Panc1 (cell line): ENCODE measurements around the gene MAEA.

Experiments
- POLR2AphosphoS5 ChIP-seq: IDR thresholded peaks from 2 replicates; pipeline ENCODE4 v1.6.1; 2012; ENCODE audit warnings: mild to moderate bottlenecking, low read depth, low read length, moderate library complexity
- SIN3A ChIP-seq: IDR thresholded peaks from 2 replicates; pipeline ENCODE4 v1.6.1; 2012; ENCODE audit warnings: low read depth, mild to moderate bottlenecking, low read length, moderate library complexity, borderline replicate concordance; ENCODE audit not compliant: insufficient read depth
- TF ChIP-seq, protein P1 (sequence below): fragments of 450-650 bp; IDR thresholded peaks from 2 replicates; pipeline ENCODE4 v1.5.1; 2017; ENCODE audit warnings: mild to moderate bottlenecking
- TF ChIP-seq, protein P2 (sequence below), 2 experiments: IDR thresholded peaks; 2 replicates each; pipeline ENCODE4 v1.6.1; 2011 to 2012; ENCODE audit warnings: low read depth in 2 of 2, control low read depth in 1 of 2, low read length in 1 of 2, mild to moderate bottlenecking in 1 of 2, moderate library complexity in 1 of 2; ENCODE audit not compliant: insufficient read depth in 1 of 2

DNA sequence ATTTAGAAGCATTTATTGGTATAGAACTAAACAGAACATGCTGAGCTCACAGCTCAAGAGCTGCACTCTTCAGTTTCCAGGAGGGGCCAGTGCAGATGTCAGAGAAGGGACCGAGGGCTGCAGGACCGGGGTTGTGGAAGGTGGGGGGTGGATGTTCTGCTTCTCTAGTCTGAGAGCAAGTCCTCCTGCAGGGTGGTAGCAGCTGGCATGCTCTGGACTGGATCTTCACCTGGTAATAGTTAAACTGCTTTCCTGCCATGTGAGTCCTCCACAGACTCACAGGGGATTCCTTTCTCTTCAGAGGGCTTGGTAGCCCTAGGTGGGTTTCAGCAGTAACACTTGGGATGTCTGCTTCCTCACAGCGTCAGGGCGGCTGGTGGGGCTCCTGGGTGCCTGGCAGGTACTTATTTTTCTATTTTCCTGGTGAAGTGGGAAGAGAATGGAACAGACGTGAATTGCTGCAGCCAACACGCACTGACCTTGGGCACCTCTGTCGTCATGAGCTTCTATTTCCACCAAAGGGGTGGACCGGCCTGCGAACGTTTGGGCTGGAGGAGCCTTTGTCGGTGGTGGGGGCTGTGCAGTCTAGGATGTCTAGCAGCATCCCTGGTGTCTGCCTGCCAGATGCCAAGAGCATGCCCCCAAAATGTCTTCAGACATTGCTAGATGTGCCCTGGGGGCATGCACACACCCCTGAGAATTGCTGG, 2.5 kb downstream of the MAEA start:
- TF ChIP-seq, protein P1, sequence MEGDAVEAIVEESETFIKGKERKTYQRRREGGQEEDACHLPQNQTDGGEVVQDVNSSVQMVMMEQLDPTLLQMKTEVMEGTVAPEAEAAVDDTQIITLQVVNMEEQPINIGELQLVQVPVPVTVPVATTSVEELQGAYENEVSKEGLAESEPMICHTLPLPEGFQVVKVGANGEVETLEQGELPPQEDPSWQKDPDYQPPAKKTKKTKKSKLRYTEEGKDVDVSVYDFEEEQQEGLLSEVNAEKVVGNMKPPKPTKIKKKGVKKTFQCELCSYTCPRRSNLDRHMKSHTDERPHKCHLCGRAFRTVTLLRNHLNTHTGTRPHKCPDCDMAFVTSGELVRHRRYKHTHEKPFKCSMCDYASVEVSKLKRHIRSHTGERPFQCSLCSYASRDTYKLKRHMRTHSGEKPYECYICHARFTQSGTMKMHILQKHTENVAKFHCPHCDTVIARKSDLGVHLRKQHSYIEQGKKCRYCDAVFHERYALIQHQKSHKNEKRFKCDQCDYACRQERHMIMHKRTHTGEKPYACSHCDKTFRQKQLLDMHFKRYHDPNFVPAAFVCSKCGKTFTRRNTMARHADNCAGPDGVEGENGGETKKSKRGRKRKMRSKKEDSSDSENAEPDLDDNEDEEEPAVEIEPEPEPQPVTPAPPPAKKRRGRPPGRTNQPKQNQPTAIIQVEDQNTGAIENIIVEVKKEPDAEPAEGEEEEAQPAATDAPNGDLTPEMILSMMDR, result no peak
- TF ChIP-seq POLR2AphosphoS5, result no peak
- TF ChIP-seq, protein P2, sequence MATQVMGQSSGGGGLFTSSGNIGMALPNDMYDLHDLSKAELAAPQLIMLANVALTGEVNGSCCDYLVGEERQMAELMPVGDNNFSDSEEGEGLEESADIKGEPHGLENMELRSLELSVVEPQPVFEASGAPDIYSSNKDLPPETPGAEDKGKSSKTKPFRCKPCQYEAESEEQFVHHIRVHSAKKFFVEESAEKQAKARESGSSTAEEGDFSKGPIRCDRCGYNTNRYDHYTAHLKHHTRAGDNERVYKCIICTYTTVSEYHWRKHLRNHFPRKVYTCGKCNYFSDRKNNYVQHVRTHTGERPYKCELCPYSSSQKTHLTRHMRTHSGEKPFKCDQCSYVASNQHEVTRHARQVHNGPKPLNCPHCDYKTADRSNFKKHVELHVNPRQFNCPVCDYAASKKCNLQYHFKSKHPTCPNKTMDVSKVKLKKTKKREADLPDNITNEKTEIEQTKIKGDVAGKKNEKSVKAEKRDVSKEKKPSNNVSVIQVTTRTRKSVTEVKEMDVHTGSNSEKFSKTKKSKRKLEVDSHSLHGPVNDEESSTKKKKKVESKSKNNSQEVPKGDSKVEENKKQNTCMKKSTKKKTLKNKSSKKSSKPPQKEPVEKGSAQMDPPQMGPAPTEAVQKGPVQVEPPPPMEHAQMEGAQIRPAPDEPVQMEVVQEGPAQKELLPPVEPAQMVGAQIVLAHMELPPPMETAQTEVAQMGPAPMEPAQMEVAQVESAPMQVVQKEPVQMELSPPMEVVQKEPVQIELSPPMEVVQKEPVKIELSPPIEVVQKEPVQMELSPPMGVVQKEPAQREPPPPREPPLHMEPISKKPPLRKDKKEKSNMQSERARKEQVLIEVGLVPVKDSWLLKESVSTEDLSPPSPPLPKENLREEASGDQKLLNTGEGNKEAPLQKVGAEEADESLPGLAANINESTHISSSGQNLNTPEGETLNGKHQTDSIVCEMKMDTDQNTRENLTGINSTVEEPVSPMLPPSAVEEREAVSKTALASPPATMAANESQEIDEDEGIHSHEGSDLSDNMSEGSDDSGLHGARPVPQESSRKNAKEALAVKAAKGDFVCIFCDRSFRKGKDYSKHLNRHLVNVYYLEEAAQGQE (IDR thresholded peaks at IDR 0.05; ENCODE audit: insufficient read depth in 1 of 2, low read depth in 2 of 2, low read length in 1 of 2), result no peak
- no peak for TF ChIP-seq SIN3A
